Renal cortex interstitium (tissue), 11 donors: Measurements from ENCODE around the gene JAML. TPM values are rescaled to one million over a fixed set of nuclear protein-coding genes. Genes with fewer than 3 reads are reported as not detected.
A peak's percentile ranks its signal among the peaks of the same experiment; 100 is the strongest.
"Not testable (repeated sequence)": the region's sequence is repeated elsewhere in the genome, so short reads cannot be mapped to it uniquely, and the experiment has no call there.

Experiments used
- DNase-seq, 11 donors: peaks; one replicate each; pipeline ENCODE4 v3.0.0-alpha.2; 2013; ENCODE audit warnings: low read depth in 9 of 11, low spot score in 4 of 11; ENCODE audit errors: extremely low read depth in 1 of 11
- polyA plus RNA-seq, 3 donors: library from polyadenylated mRNA; unstranded; fragments of 120-200 nt; gene quantifications; one replicate each; pipeline ENCODE4 v1.2.1, GENCODE V29; 2013; ENCODE audit not compliant: insufficient read length in 3 of 3

The JAML gene
- polyA plus RNA-seq, 3 donors, result 2.9 to 4.1 (median 2.9) TPM

DNA sequence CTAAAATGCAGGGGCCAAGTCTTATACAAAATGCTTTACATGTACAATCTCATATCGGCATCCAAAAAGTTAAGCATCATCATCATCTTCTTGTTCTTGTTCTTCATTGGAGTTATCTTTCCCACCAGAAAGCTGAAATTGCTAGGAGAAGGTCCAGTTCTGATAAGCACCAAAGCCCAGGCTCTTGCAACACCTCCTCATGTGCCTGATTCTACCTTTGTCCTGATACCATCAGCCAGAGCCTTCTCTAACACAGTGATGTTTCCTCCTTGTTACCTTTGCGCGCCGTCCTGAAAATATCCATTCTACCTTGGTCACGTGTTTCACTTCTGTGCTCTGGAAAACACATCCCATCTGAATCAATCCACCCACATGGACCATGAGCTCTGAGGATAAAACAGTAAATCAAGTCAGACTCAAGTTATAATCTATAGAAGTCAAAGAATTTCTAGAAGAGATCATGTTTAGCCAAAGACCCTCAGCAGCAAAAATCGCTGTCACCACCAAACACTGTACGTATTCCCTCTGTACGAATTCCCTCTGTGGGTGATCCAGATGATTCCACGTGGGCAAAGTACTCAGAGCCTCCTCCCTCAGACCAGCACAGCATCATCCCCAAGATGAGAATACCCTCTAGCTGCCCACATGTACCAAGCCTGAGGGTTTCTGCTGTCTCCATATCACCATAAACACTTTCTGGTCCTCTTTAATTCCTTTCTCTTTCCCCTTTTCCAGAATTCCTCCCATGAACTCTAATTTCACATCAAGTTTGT, 19.0 kb downstream of the JAML start:
- DNase-seq, result no peak

DNA sequence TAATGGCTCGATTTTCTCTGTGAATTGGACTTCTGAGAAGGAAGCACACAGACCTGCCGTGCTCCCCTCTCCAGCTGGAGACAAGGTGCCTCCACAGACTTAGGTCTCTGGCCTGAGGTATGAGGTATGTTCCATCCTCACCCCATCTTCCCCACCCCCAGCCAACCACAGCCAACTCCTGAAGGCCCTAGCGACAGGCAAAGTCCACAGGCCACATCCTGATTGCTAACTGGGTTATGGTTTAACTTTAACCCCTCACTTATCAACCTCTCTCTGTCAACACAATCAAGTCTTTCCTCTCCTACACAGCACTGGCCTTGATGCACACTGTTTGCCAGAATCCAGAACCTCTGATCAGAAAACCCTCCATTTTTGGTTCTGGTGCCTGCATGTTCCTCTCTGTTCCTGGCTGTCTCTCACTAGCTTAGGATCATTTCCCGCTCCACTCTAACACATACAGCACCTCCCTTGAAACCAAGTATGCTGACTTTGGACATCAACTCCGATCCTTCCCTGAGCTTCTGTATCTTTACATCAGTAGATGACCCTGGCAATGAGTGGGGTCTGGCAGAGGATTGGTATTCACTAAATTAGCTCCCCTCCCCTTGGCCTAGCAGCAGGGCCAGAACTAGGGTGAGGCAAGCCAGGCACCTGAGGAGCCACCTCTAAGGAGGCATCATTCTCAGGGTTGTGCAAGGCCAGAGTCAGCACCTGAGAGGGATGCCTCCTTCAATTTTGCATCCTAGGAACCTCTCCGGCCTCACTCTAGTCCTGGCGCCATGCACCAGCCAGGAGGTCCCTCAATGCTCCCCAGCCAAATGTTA, 22.0 kb downstream of the JAML start:
- DNase-seq, result peak in 1 of 11 donors; percentile 22

DNA sequence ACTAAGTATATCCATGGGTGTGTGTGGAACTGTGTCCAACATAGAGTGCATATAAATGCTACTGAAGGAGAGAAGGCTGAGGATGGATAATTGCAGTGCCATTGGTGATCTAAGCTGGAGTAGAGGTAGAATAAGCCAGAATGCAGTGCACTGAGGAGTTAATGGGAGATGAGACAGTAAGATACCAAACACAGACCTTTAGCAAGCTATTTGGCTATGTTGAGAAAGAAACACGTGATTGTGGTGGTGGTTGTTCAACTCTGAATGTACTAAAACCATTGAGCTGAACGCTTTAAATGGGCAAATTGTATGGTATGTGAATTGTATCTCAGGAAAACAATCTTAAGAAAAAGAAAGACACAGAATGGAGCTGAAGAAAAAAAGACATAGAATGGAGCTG, 22.8 kb downstream of the JAML start:
- DNase-seq, result no peak

DNA sequence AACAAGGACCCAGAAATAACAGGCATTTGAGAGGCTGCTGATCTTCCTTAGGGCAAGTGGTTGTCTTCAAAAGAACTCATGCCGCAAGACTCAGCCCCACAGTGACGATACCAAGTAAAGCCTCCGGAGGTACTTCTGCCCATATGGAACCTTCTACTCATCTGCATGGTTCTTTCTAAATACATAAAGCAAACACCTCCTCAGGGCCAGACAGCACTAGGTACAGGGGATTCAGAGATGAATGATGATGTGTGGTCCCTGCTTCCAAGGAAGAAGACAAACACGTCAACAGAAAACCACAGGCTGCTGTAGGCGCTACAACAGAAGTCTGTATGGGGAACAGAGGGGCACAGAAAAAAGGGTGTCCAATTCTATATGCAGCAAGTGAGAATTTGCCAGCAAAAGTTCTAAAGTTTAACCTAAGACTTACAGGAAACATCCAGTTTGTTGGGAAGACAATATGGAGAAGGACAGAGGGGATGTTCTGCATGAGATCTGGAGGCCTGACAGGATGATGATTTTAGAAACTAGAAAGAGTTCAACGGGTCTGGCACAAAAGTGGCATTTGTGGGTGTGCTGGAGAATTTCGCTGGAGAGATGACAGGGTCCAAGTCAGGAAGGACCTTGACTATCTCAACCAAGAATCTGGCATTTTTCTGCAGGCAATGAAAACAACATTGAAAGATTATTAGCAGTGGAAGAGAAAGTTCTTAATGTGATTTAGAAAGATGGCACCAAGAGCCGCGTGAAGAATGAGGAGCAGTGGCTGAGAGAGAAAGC, 23.7 kb downstream of the JAML start:
- DNase-seq, result no peak

DNA sequence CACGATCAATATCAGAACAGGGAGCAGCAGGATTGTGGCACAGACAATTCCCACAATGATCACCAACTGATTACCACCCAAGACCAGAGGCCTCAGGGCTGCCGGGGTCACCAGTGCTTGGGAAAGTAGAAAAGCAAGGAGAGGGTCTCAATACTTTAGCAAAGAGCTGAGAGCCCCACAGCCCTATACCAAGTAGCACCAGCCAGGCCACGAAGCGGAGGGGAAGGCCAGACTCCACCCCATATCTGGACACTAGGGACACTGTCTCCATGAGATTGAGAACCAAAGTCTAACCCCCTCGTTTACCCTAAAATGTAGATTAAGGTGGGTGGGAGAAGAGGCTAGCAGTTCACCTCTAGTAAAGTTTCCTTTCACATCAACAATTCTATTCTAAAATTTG, 24.3 kb downstream of the JAML start:
- no peak for DNase-seq

DNA sequence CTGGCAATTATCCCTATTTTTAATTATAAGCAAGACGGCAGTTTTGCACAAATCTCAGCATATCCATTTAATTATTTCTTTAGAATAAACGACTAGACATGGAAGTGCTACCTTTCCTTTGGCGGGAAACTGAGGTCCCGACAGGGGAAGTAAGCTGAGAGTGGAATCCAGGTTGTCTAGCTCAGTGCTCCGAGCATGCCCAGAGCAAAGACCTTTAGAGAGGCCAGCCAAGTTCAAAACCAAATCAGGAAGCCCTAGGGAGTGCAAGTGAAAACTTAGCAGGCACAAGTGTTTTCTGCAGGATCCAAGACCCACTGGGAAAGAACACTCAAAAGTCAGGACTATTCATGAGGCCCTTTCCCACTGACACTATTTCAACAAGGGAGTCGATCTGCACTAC, 25.7 kb downstream of the JAML start:
- DNase-seq, result no peak

DNA sequence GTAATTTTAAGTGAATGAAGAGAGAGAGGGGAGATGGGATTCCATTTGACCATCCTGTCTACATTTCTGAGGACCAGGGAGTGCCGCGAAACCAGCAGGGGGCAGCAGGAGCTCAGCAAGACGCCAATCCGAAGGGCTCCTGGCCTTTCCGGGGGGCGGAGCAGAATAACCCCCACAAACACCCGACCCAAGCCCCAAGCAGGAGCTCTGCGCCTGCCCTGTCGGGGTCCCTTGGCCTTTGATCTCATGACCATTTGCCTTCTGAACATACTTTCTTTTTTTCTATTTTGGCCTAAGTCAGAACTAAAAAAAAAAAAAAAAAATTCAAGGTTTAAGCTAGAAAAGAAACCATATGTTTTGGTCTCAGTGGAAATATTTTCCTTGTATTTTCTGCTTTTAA, 26.4 kb downstream of the JAML start:
- DNase-seq, result peak in 5 of 11 donors; percentile 54 to 64 (median 62)

DNA sequence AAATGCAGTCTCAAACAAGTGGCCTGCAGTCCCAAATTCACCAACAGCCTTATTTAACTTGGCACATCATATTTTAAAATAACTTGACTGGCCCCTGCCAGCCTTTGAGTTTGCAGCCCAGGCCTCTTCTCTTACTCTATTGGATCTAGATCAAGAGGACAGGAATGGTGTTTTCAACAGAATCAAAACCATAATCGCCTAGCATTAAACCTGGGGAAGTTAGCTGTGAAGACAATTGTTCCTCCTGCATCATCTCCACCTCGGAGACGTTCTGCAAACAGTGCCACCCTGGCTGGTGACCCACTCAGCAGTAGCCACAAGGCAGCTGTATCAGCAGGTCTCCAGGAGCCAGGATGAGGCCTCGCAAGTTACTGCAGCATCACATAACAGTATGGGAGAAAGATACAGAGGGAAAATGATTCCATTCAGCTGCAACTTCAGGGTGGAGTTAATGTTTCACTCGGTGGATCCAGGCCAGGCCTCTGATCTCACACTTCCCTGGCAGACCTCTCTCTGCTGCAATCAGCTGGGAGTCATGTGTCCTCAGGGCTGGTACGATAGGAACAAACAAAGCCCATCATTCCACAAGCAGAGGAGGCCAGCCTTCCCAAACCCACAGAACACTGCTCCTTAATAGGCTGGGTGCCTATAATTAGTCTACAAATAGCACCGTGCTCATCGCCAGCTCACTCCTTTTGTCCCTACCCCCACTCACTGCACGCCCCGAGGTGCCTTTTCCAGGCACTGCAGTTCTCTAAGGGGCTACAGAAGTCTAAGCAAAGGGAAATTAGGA, 29.8 kb downstream of the JAML start:
- peak in 1 of 11 donors; percentile 48 for DNase-seq

DNA sequence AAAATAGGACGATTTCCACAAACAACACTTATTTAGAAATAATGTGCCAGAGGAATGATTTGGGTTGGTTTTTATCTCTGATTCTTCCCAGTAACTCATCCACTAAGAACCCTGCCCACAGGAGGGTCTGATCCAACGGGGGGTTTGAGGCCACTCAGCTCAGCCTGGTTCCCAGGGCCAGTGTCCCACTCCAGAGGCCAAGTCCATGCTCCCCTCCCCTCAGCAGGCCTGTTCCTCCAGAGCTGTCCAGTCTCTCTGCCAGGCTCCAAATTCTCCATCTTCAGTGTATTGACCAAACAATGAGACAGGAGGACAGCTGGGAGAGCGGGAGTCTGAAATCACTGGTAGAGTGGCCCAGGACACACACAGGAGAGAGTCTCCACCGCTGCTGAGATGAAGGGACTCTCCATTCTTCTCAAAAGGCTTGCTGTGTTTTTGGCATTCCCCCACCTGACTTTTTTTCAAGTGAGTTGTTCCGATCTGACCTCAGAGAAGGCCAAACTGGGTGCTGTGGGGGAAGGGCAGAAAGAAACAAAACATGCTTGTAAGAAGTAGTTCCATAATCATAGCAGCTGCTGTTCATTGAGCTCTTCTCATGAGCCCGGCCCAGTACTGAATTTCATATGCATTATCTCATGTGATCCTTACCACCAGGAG, 30.8 kb downstream of the JAML start:
- no peak for DNase-seq

DNA sequence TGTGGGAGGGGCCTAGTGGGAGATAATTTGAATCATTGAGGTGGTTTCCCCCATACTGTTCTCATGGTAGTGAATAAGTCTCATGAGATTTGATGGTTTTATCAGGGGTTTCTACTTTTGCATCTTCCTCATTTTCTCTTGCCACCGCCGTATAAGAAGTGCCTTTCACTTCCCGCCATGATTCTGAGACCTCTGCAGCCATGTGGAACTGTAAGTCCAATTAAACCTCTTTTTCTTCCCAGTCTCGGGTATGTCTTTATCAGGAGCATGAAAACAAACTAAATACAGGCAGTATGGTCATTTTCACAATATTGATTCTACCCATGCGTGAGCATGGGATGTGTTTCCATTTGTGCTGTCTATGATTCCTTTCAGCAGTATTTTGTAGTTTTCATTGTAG, 32.0 kb downstream of the JAML start:
- DNase-seq, result not testable (repeated sequence)

DNA sequence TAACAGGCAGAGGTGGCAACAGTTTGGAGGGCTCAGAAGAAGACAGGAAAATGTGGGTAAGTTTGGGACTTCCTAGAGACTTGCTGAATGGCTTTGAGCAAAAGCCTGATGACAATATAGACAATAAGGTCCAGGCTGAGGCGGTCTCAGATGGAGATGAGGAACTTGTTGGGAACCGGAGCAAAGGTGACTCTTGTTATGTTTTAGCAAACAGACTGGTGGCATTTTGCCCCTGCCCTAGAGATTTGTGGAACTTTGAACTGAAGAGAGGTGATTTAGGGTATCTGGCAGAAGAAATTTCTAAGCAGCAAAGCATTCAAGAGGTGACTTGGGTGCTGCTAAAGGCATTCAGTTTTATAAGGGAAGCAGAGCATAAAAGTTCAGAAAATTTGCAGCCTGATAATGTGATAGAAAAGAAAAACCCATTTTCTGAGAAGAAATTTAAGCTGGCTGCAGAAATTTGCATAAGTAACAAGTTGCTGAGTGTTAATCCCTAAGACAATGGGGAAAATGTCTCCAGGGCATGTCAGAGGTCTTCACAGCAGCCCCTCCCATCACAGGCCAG, 33.8 kb downstream of the JAML start:
- DNase-seq, result not testable (repeated sequence)

DNA sequence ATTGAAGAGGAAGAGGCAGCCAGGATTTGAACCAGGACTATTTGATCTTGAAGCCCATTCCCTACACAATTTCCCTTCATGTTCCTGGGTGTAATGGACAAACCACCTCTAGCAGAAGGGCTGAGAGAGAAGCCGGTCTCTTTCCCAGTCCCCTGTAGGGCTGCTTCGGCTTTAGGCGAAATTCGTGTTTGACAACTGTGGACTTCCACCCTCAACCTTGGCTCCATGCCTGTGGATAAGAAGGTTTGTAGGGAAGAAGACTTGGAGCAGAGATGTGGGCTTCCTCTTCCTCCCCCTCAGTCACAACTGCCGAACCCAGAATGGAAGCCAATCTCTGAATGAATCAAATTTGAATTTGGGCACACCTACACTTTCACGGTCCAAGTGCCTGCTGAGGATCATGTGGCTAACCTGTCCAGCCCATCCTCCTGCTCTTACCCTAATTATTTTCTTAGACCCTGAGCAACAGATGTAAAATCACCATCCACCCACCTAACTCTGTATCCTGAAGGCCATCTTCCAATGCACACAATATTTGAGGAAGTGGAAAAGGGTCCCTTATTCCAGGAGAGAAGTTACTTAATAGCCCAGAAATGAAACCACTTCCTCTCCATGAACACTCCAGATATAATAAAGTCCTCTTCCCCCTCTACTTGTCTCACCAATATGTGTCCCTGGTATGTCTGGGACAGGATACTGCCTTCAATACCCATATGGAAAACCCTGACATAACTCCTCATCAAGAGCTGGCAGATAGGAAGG, 38.3 kb downstream of the JAML start:
- DNase-seq, result no peak

DNA sequence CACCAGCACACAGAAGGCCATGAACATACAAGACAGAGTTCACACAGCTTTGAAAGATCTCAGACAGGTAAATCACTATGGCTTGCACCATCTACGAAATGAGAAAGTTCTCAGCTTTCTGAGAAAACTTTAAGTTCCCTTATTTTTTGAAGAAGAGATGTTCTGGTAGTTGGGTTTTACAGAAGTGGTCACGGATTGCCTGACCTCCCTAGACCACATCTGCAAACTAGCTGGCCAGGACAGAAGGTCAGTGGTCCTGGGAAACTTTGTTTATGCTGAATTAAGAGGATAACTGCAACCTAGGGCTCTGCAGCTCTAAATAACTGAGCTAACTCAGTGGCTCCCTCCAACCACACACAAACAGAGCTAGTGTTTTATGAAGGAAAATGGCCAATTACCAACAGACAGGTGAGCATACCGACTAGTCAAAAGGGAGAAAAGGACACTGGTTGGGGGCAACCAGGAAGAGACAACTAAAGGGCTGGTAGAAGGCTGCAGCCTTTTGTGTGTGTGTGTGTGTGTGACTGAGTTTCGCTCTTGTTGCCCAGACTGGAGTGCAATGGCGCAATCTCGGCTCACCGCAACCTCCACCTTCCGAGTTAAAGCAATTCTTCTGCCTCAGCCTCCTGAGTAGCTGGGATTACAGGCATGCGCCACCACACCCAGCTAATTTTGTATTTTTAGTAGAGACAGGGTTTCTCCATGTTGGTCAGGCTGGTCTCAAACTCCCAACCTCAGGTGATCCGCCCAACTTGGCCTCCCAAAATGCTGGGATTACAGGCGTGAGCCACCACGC, 39.8 kb downstream of the JAML start:
- DNase-seq, result no peak

DNA sequence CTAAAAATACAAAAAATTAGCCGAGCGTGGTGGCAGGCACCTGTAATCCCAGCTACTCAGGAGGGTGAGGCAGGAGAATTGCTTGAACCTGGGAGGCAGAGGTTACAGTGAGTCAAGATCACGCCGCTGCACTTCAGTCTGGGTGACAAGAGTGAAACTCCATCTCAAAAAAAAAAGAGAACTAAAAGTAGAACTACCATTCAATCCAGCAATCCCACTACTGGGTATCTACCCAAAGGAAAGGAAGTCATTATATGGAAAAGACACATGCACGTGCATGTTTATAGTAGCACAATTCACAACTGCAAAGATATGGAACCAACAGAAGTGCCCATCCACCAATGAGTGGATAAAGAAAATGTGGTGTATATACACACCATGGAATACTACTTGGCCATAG, 41.1 kb downstream of the JAML start:
- DNase-seq, result not testable (repeated sequence)

DNA sequence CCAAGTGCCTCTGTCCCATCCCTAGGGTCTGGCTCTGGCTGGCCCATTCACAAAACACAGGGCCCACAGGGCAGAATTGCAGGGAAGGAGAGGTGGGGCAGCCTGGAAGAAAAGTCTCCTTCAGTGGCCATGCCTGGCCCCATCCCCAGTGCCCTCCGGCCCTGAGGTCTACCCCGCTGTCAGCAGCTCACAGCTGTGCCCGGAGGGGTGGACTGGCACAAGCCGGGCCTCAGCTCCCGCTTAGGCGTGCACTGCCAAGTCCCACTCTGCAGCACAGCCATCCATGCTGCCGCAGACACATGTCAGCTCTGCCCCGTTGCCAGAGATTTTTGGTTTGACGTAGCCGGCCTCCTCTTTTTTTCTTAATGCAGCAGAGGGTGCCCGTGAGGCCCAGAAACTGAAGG, 44.5 kb downstream of the JAML start:
- peak in 6 of 11 donors; percentile 46 to 80 (median 63) for DNase-seq

DNA sequence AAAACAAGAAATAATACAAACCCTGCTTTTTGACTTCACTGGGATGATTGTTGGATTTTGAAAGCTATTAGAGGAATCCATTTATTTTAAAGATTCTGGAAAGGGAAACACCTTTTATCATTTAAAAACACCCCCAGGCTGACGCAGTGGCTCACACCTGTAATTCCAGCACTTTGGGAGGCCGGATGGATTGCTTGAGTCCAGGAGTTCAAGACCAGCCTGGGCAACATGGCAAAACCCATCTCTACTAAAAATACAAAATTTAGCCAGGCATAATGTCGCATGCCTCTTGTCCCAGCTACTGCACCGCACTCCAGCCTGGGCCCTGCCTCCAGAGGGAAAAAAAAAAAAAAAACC, 48.1 kb downstream of the JAML start:
- no peak for DNase-seq
